ENCODE results near the gene SAP30L. TPM values are rescaled to one million over a fixed set of nuclear protein-coding genes. Genes with fewer than 3 reads are reported as not detected.

The SAP30L gene
- total and polyA plus RNA-seq, 2 experiments from 2014 or later: 21.4 to 29.3 TPM

- 0 out of 2 replicates have a peak, but pooled peaks cover 4% of the 10 kb centered on the region for H3F3A ChIP-seq (replicated peaks; ENCODE audit: low read depth)
- Mint-ChIP-seq H3K27ac (0 out of 2 replicates have a peak overlapping the region, but pooled peaks have one; percentile 6), H3K4me1 (peaks cover 18% of the 10 kb centered on the region), H3K4me3 (no peak overlapping the region), H3K36me3 (ENCODE audit: low read depth) (peaks cover 16% of the 10 kb centered on the region), H3K9me3 (peaks cover 5% of the 10 kb centered on the region; the same call in 1 of the 3 replicates), H3K27me3 (ENCODE audit: insufficient read depth, low read depth, poor library complexity) (peaks cover 8% of the 10 kb centered on the region)
- H3K27me3 ChIP-seq (ENCODE audit: insufficient read depth): no peaks in the 10 kb centered on the region
- TF ChIP-seq REST (IDR thresholded peaks at IDR 0.05; ENCODE audit: unreplicated experiment) (no peak), CREB1 (CRISPR knock-in tag; IDR thresholded peaks at IDR 0.05; ENCODE audit: low read depth) (no peak), EZH2 (IDR thresholded peaks at IDR 0.05; ENCODE audit: low read depth, unreplicated experiment) (no peak), EZH2phosphoT487 (IDR thresholded peaks at IDR 0.05; ENCODE audit: unreplicated experiment) (no peak), ZNF462 (CRISPR knock-in tag; IDR thresholded peaks at IDR 0.05) (no peak), CTCF (conservative IDR thresholded peaks at IDR 0.05; ENCODE audit: low read depth in 2 of 2) (no peak), JUNB (IDR thresholded peaks at IDR 0.05; ENCODE audit: unreplicated experiment) (no peak), ZNF114 (CRISPR knock-in tag; IDR thresholded peaks at IDR 0.05) (no peak), POLR2AphosphoS5 (IDR thresholded peaks at IDR 0.05; ENCODE audit: low read depth) (no peak)
- DNase-seq (ENCODE audit: low spot score): no peak
- H3K36me3 ChIP-seq (ENCODE audit: insufficient read depth): no peaks in the 10 kb centered on the region
- H3K27ac ChIP-seq (ENCODE audit: low read depth): no peak overlapping the region
- ATAC-seq: no peak
- peaks cover 13% of the 10 kb centered on the region for H3K4me1 ChIP-seq (ENCODE audit: insufficient read depth)
- no peaks in the 10 kb centered on the region for H3K79me2 ChIP-seq (replicated peaks; ENCODE audit: insufficient read depth)
- H3K9me2 ChIP-seq (ENCODE audit: insufficient read depth): peaks cover 4% of the 10 kb centered on the region
- H4K20me1 ChIP-seq (replicated peaks; ENCODE audit: insufficient read depth): no peaks in the 10 kb centered on the region
- H2AFZ ChIP-seq: no peak overlapping the region
- H3K4me3 ChIP-seq: no peak overlapping the region
- peak overlapping the region; percentile 55; the same call in 1 of the 2 replicates for H3K4me2 ChIP-seq
Measured at GRCh38 chr5:154396128-154396527, 49.7 kb upstream of the SAP30L start.
